Measurements from ENCODE around the gene MAP7.

- no peak for TF ChIP-seq CTCF (IDR thresholded peaks at IDR 0.05; ENCODE audit: low read depth, low read length, missing input control)
- no peak for TF ChIP-seq ZBTB33 (IDR thresholded peaks at IDR 0.05)
- no peak for TF ChIP-seq MAX (IDR thresholded peaks at IDR 0.05)
- no peak for TF ChIP-seq YY1 (IDR thresholded peaks at IDR 0.05)
- no peak for TF ChIP-seq GABPA (IDR thresholded peaks at IDR 0.05 in 1 of 2, conservative IDR thresholded peaks at IDR 0.05 in 1 of 2)
- TF ChIP-seq ATF3 (IDR thresholded peaks at IDR 0.05), result no peak
- TF ChIP-seq REST (IDR thresholded peaks at IDR 0.05), result no peak
- no peak for TF ChIP-seq FOXA1 (IDR thresholded peaks at IDR 0.05)
- TF ChIP-seq RXRA (IDR thresholded peaks at IDR 0.05), result no peak
- no peak for TF ChIP-seq SP1 (IDR thresholded peaks at IDR 0.05)
- no peak for TF ChIP-seq RAD21 (IDR thresholded peaks at IDR 0.05)
Observed at GRCh38 chr6:136566007-136566487, 15.8 kb upstream of the MAP7 start.
